Keratinocyte (primary cell): ENCODE results near the gene HOXC6. TPM values are rescaled to one million over a fixed set of nuclear protein-coding genes. Genes with fewer than 3 reads are reported as not detected.

Experiments used
- DNase-seq: peaks from one replicate; pipeline ENCODE4 v3.0.0-alpha.2; 2011; ENCODE audit warnings: low read depth, missing footprints, low spot score
- FAIRE-seq: peaks from 2 replicates; lab custom pipeline; 2011; peaks lifted over from hg19 to GRCh38; lab: Jason Lieb, UNC
- H2AFZ ChIP-seq: 2 replicates; pipeline ENCODE4 v1.6.0; 2012; ENCODE audit warnings: low read length, control low read depth, inconsistent platforms; ENCODE audit not compliant: control insufficient read depth
- H3K27ac ChIP-seq: 2 replicates; pipeline ENCODE4 v1.5.1; 2011; ENCODE audit warnings: low read length; ENCODE audit not compliant: control insufficient read depth, insufficient read depth
- H3K27me3 ChIP-seq: 3 replicates; pipeline ENCODE4 v1.6.0; 2011; ENCODE audit warnings: low read length; ENCODE audit not compliant: control insufficient read depth, insufficient read depth; ENCODE audit errors: extremely low read depth
- H3K36me3 ChIP-seq, 2 experiments: 2 replicates in 1 of 2; 3 replicates in 1 of 2; pipeline ENCODE4 v1.5.1; 2011; ENCODE audit warnings: low read length in 2 of 2, mild to moderate bottlenecking in 1 of 2; ENCODE audit not compliant: control insufficient read depth in 2 of 2, insufficient read depth in 2 of 2; ENCODE audit errors: extremely low read depth in 1 of 2
- H3K4me1 ChIP-seq: 3 replicates; pipeline ENCODE4 v1.5.1; 2011; ENCODE audit warnings: low read length; ENCODE audit not compliant: control insufficient read depth, insufficient read depth; ENCODE audit errors: extremely low read depth
- H3K4me2 ChIP-seq: 3 replicates; pipeline ENCODE4 v1.6.0; 2011; ENCODE audit warnings: low read depth, low read length; ENCODE audit not compliant: control insufficient read depth, insufficient read depth; ENCODE audit errors: extremely low read depth
- H3K4me3 ChIP-seq, 3 experiments: fragments of 200-600 bp in 1 of 3; sonication (generic) in 1 of 3; 2 replicates in 2 of 3; 3 replicates in 1 of 3; pipeline ENCODE4 v1.5.1; 2011 to 2016; ENCODE audit warnings: low read length in 3 of 3, mild to moderate bottlenecking in 3 of 3, control low read depth in 2 of 3, inconsistent platforms in 1 of 3, low read depth in 1 of 3, mixed read lengths in 1 of 3, mixed run types in 1 of 3, moderate library complexity in 1 of 3; ENCODE audit not compliant: control insufficient read depth in 2 of 3, insufficient read depth in 2 of 3; ENCODE audit errors: extremely low read depth in 1 of 3
- H3K79me2 ChIP-seq: 2 replicates; pipeline ENCODE4 v1.6.0; 2012; ENCODE audit warnings: low read length; ENCODE audit not compliant: control insufficient read depth, insufficient read depth
- H3K9ac ChIP-seq: 3 replicates; pipeline ENCODE4 v1.6.0; 2011; ENCODE audit warnings: low read length; ENCODE audit not compliant: control insufficient read depth, insufficient read depth; ENCODE audit errors: extremely low read depth
- H3K9me1 ChIP-seq: 3 replicates; pipeline ENCODE4 v1.6.0; 2011; ENCODE audit warnings: low read length; ENCODE audit not compliant: control insufficient read depth, insufficient read depth; ENCODE audit errors: extremely low read depth
- H3K9me3 ChIP-seq: 2 replicates; pipeline ENCODE4 v1.5.1; 2012; ENCODE audit warnings: low read depth, low read length; ENCODE audit not compliant: control insufficient read depth
- H4K20me1 ChIP-seq: 3 replicates; pipeline ENCODE4 v1.6.0; 2011; ENCODE audit warnings: low read length; ENCODE audit not compliant: control insufficient read depth, insufficient read depth; ENCODE audit errors: extremely low read depth
- CTCF ChIP-seq, 3 experiments: IDR thresholded peaks in 1 of 3; conservative IDR thresholded peaks in 1 of 3; optimal IDR thresholded peaks in 1 of 3; 2 replicates in 2 of 3; 3 replicates in 1 of 3; pipeline versions ENCODE3 to v1.5.1; 2011; ENCODE audit warnings: low read length in 3 of 3, mild to moderate bottlenecking in 3 of 3, moderate library complexity in 2 of 3, control low read depth in 1 of 3, inconsistent platforms in 1 of 3; ENCODE audit not compliant: insufficient read depth in 2 of 3; ENCODE audit errors: extremely low read depth in 1 of 3
- EZH2 ChIP-seq: IDR thresholded peaks from one replicate; pipeline ENCODE4 v1.6.1; 2012; ENCODE audit warnings: inconsistent platforms, mild to moderate bottlenecking, low read length, moderate library complexity
- dilution Hi-C: fragments of 300-500 bp; cut with MboI; formaldehyde crosslinking; loops from one replicate; pipeline ENCODE4 v1.7.0; 2020; ENCODE audit warnings: low sequenced_read_pairs; ENCODE audit not compliant: extremely low pct_ligation_motif_present
- polyA plus RNA-seq, 5 experiments: library from polyadenylated mRNA; depleted of rRNA in 3 of 5; stranded (reverse) in 3 of 5; stranded (forward) in 1 of 5; unstranded in 1 of 5; fragments of >200 nt; gene quantifications; 1 replicate in 1 of 5; 2 replicates in 3 of 5; 3 replicates in 1 of 5; pipeline versions ENCODE4 v1.2.1 to v1.2.3, GENCODE V29; 2011 to 2012; ENCODE audit warnings: missing spikeins in 2 of 5, low read depth in 1 of 5, low replicate concordance in 1 of 5

The HOXC6 gene
- polyA plus RNA-seq, 1 donor (not counting 4 experiments of a cell fraction or from before 2014, with no cell fraction given), result 4.7 TPM

DNA sequence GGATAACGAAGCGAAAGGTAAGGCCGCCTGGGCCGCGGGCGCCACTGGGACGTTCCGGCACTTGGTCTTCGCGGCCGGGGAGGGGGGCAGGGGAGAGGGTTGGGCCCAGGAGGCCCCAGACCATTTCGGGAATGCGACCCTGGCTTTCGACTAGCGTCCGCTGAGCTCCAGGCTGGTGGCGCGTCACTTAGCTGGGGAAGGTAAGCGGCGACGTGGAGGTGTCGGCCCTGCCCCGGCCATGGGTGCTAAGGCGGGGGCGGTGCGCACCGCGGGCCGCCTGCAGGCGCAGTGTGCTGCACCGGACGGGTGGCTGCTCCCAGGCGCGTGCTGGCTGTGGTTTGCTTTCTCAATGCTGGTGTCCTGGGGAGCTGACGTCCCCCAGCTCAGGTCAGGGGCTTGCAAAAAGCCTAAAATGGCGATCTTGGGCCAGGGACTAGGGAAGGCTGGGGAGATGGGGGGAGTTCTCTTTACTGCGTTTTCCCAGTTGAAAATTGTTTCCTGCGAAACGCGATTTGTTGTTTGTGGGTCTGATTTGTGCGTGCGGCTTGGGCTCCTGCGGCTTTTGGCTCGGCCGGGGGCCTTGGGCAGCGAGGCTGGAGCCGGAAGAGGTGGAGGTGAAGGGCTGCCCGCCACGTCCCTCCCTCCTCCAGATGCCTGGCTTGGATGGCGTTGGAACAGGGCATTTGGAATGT, 42.1 kb upstream of the HOXC6 start:
- Histone ChIP-seq H4K20me1 (no peaks in the 10 kb centered on the region), H3K9me3 (no peaks in the 10 kb centered on the region), H3K79me2 (peaks cover 72% of the 10 kb centered on the region), H3K4me2 (peak overlapping the region; percentile 94), H3K36me3 (peaks cover 0 to 2% of the 10 kb centered on the region in 2 experiments), H3K4me3 (peak overlapping the region; percentile 73 to 91 (median 90)), H3K9ac (peak overlapping the region; percentile 90), H3K9me1 (no peaks in the 10 kb centered on the region), H3K27me3 (no peaks in the 10 kb centered on the region), H3K27ac (peak overlapping the region; percentile 83), H2AFZ (peak overlapping the region; percentile 61), H3K4me1 (peaks cover 33% of the 10 kb centered on the region)
- FAIRE-seq (no peak), DNase-seq (no peak)
- TF ChIP-seq EZH2 (no peak), CTCF (optimal IDR thresholded peaks at IDR 0.05 in 1 of 3, IDR thresholded peaks at IDR 0.05 in 1 of 3, conservative IDR thresholded peaks at IDR 0.05 in 1 of 3; ENCODE audit: extremely low read depth in 1 of 3, insufficient read depth in 2 of 3, low read length in 3 of 3) (no peak)
- dilution Hi-C loops, result no loop called here

DNA sequence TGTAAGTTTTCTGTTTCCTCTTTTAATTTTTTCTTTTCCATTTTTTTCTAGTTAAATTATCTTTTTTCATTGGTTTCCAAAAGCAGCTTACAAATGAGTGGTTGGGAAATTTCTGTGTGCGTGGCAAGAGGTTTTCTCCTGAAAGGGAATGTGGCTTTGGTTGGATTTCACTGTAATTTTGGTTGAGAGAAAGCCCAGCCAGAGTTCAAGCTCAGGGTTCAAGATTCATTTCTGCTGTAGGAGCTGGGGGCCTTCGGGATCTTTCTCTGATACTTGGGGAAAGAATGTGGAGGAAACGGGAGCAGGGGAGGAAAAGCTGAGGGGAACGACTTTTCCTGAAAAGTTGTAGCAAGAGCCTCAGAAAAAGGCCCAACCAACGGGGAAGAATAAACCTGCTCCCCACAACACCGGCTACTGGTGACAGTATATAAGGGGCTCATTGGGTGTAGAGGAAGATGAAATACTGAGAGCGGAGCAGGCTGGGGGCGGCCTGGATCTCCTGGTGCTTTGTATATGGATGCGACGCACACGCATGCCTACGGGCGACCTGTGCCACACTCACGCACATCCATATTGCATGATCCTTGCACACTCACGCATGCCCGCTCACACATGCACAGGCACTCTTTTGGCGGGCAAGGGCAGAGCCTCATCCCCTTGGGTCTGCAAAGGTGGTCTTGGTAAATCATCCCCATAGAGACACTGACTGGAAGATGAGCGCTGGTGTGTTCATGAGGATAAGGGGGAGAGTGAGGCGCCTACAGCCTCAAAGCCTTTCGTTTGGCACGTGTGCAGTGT, 41.4 kb upstream of the HOXC6 start:
- H4K20me1 ChIP-seq, result no peaks in the 10 kb centered on the region
- TF ChIP-seq CTCF (optimal IDR thresholded peaks at IDR 0.05 in 1 of 3, IDR thresholded peaks at IDR 0.05 in 1 of 3, conservative IDR thresholded peaks at IDR 0.05 in 1 of 3; ENCODE audit: extremely low read depth in 1 of 3, insufficient read depth in 2 of 3, low read length in 3 of 3), result no peak
- TF ChIP-seq EZH2, result no peak
- H3K9me3 ChIP-seq, result no peaks in the 10 kb centered on the region
- peak overlapping the region; percentile 94 for H3K4me2 ChIP-seq
- FAIRE-seq (peak; percentile 13), DNase-seq (no peak)
- H3K79me2 ChIP-seq, result peaks cover 78% of the 10 kb centered on the region
- H3K4me3 ChIP-seq, result peak overlapping the region; percentile 73 to 91 (median 90)
- H3K4me1 ChIP-seq, result peaks cover 33% of the 10 kb centered on the region
- H2AFZ ChIP-seq, result no peak overlapping the region
- dilution Hi-C loops, result no loop called here
- H3K36me3 ChIP-seq, result peaks cover 0 to 2% of the 10 kb centered on the region in 2 experiments
- peak overlapping the region; percentile 83 for H3K27ac ChIP-seq
- H3K9ac ChIP-seq, result peak overlapping the region; percentile 90
- no peaks in the 10 kb centered on the region for H3K9me1 ChIP-seq
- no peaks in the 10 kb centered on the region for H3K27me3 ChIP-seq
